K562 (cell line): ENCODE data around the gene CHRNA9. TPM values are rescaled to one million over a fixed set of nuclear protein-coding genes. Genes with fewer than 3 reads are reported as not detected.

Source experiments
- CHD1 ChIP-seq: fragments of 200-600 bp; sonication (generic); IDR thresholded peaks from one replicate; pipeline ENCODE4 v1.6.1; 2012; ENCODE audit warnings: mild to moderate bottlenecking, moderate library complexity, low read length, inconsistent platforms
- CXXC5 ChIP-seq: fragments of 250-450 bp; sonication (Bioruptor Pico); IDR thresholded peaks from 2 replicates; pipeline ENCODE4 v1.8.0; 2022; ENCODE audit warnings: inconsistent platforms, mild to moderate bottlenecking, moderate library complexity
- KDM1A ChIP-seq, 2 experiments: fragments of 450-650 bp; IDR thresholded peaks; 2 replicates each; pipeline ENCODE4 v1.6.1; 2016; ENCODE audit warnings: mild to moderate bottlenecking in 2 of 2
- TBL1XR1 ChIP-seq, 2 experiments: IDR thresholded peaks; 2 replicates each; pipeline ENCODE4 v1.6.1; 2012; ENCODE audit warnings: improper control_type of control experiment in 2 of 2, low read length in 2 of 2, mild to moderate bottlenecking in 1 of 2
- ZNF589 ChIP-seq: fragments of 200-800 bp; sonication (Bioruptor generic); IDR thresholded peaks from 2 replicates; pipeline ENCODE4 v1.6.1; 2016; ENCODE audit warnings: low read depth, missing genetic modification characterization, missing compliant biosample characterization
- polyA plus RNA-seq, 8 experiments: library from polyadenylated mRNA; depleted of rRNA in 4 of 8; stranded (reverse) in 5 of 8; unstranded in 3 of 8; fragments of >200 nt; fragmentation: Nextera tagmentation in 2 of 8; fragmentation: Illumina TruSeq in 1 of 8; extraction: Ambion mirVana in 2 of 8; extraction: Trizol in 1 of 8; gene quantifications; 2 replicates each; pipeline versions ENCODE4 v1.2.1 to v1.2.3, GENCODE V29; 2011 to 2014; ENCODE audit warnings: inconsistent platforms in 1 of 8, missing spikeins in 1 of 8
- total RNA-seq, 7 experiments: library from RNA; depleted of rRNA in 6 of 7; stranded (reverse); fragments of >200 nt in 6 of 7; fragmentation: Illumina TruSeq in 2 of 7; extraction: Trizol in 2 of 7; gene quantifications; 2 replicates each; pipeline versions ENCODE4 v1.2.1 to v1.2.3, GENCODE V29; 2011 to 2021; ENCODE audit warnings: low replicate concordance in 1 of 7
- TF ChIP-seq, protein P1 (sequence below), 2 experiments: fragments of 450-650 bp; formaldehyde crosslinking in 1 of 2; IDR thresholded peaks; 2 replicates each; pipeline versions ENCODE4 v1.4.0 to v1.6.1; 2014 to 2020; ENCODE audit warnings: mild to moderate bottlenecking in 2 of 2, borderline replicate concordance in 1 of 2, low read depth in 1 of 2
- TF ChIP-seq, protein P2 (sequence below): sonication (generic); formaldehyde crosslinking; IDR thresholded peaks from 2 replicates; pipeline ENCODE4 v1.8.1; 2023; ENCODE audit warnings: missing genetic modification reagents, mild to moderate bottlenecking, borderline replicate concordance
- TF ChIP-seq, protein P3 (sequence below), 2 experiments: fragments of 450-650 bp in 1 of 2; sonication (generic) in 1 of 2; formaldehyde crosslinking in 1 of 2; IDR thresholded peaks in 1 of 2; conservative IDR thresholded peaks in 1 of 2; 2 replicates each; pipeline versions ENCODE4 v1.6.1 to v1.8.1; 2016 to 2023; ENCODE audit warnings: mild to moderate bottlenecking in 2 of 2, moderate library complexity in 2 of 2, inconsistent platforms in 1 of 2, missing genetic modification reagents in 1 of 2

CHRNA9 gene
- total and polyA plus RNA-seq, 9 of the 15 experiments (the other 6 are each of a cell fraction or from before 2014, with no cell fraction given): not detected

GRCh38 chr4:40316782-40317635 lies 18.1 kb upstream of the CHRNA9 start (continued):
- TF ChIP-seq, protein P1, sequence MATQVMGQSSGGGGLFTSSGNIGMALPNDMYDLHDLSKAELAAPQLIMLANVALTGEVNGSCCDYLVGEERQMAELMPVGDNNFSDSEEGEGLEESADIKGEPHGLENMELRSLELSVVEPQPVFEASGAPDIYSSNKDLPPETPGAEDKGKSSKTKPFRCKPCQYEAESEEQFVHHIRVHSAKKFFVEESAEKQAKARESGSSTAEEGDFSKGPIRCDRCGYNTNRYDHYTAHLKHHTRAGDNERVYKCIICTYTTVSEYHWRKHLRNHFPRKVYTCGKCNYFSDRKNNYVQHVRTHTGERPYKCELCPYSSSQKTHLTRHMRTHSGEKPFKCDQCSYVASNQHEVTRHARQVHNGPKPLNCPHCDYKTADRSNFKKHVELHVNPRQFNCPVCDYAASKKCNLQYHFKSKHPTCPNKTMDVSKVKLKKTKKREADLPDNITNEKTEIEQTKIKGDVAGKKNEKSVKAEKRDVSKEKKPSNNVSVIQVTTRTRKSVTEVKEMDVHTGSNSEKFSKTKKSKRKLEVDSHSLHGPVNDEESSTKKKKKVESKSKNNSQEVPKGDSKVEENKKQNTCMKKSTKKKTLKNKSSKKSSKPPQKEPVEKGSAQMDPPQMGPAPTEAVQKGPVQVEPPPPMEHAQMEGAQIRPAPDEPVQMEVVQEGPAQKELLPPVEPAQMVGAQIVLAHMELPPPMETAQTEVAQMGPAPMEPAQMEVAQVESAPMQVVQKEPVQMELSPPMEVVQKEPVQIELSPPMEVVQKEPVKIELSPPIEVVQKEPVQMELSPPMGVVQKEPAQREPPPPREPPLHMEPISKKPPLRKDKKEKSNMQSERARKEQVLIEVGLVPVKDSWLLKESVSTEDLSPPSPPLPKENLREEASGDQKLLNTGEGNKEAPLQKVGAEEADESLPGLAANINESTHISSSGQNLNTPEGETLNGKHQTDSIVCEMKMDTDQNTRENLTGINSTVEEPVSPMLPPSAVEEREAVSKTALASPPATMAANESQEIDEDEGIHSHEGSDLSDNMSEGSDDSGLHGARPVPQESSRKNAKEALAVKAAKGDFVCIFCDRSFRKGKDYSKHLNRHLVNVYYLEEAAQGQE (IDR thresholded peaks at IDR 0.05; ENCODE audit: borderline replicate concordance): peak; percentile 60; the same call in 1 of the 2 replicates
- TF ChIP-seq, protein P1 (CRISPR knock-in tag; IDR thresholded peaks at IDR 0.05; ENCODE audit: low read depth): no peak
- TF ChIP-seq CHD1 (no peak), CXXC5 (CRISPR knock-in tag) (peak; percentile 56), ZNF589 (CRISPR knock-in tag) (peak; percentile 89), KDM1A (IDR thresholded peaks at IDR 0.05) (peak; percentile 85 to 88), TBL1XR1 (IDR thresholded peaks at IDR 0.05; ENCODE audit: low read length in 2 of 2) (0 out of 4 replicates have a peak, but pooled peaks of 1 of the 2 experiments have one; percentile 11)
- TF ChIP-seq, protein P2, sequence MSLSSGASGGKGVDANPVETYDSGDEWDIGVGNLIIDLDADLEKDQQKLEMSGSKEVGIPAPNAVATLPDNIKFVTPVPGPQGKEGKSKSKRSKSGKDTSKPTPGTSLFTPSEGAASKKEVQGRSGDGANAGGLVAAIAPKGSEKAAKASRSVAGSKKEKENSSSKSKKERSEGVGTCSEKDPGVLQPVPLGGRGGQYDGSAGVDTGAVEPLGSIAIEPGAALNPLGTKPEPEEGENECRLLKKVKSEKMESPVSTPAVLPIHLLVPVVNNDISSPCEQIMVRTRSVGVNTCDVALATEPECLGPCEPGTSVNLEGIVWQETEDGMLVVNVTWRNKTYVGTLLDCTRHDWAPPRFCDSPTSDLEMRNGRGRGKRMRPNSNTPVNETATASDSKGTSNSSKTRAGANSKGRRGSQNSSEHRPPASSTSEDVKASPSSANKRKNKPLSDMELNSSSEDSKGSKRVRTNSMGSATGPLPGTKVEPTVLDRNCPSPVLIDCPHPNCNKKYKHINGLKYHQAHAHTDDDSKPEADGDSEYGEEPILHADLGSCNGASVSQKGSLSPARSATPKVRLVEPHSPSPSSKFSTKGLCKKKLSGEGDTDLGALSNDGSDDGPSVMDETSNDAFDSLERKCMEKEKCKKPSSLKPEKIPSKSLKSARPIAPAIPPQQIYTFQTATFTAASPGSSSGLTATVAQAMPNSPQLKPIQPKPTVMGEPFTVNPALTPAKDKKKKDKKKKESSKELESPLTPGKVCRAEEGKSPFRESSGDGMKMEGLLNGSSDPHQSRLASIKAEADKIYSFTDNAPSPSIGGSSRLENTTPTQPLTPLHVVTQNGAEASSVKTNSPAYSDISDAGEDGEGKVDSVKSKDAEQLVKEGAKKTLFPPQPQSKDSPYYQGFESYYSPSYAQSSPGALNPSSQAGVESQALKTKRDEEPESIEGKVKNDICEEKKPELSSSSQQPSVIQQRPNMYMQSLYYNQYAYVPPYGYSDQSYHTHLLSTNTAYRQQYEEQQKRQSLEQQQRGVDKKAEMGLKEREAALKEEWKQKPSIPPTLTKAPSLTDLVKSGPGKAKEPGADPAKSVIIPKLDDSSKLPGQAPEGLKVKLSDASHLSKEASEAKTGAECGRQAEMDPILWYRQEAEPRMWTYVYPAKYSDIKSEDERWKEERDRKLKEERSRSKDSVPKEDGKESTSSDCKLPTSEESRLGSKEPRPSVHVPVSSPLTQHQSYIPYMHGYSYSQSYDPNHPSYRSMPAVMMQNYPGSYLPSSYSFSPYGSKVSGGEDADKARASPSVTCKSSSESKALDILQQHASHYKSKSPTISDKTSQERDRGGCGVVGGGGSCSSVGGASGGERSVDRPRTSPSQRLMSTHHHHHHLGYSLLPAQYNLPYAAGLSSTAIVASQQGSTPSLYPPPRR: no peak
- TF ChIP-seq, protein P3, sequence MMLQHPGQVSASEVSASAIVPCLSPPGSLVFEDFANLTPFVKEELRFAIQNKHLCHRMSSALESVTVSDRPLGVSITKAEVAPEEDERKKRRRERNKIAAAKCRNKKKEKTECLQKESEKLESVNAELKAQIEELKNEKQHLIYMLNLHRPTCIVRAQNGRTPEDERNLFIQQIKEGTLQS (IDR thresholded peaks at IDR 0.05): peak; percentile 97
- TF ChIP-seq, protein P3 (CRISPR knock-in tag; conservative IDR thresholded peaks at IDR 0.05): 0 out of 2 replicates have a peak, but pooled peaks have one; percentile 49
